ENCODE measurements around the gene KLHL17.

KLHL17 gene

DNA sequence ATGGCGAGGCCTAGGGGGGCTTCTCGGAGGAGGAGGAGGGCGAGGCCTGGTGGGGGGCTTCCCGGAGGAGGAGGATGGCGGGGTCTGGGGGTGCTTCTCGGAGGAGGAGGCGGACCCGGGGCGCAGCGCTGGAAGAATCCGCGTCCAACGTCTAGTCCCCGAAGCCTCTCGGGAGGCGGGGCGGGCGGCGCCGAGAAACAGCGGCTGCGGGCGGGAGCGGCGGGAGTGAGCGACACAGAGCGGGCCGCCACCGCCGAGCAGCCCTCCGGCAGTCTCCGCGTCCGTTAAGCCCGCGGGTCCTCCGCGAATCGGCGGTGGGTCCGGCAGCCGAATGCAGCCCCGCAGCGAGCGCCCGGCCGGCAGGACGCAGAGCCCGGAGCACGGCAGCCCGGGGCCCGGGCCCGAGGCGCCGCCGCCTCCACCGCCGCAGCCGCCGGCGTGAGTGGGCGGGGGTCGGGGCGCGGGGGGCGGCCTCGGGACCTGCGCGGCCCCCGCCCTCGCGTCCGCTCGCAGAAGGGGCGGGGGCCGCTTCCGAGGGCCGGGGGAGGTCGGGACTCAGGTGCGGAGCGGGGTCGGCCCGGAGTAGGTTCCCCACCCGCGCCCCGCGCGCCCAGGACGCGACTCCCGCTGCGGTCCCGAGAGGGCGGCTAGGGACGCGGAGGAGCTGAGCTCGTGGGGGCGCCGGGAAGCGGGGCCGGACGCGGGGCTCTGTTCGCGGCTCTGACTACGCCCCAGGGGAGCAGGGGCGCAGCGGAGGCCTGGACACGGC, at the start of gene KLHL17:
Gene KLHL17, plus strand, starts transcription at position 222 of the 769 bp plus-strand sequence. Its CDS starts 110 bp downstream, at position 332.
- H3K4me3 ChIP-seq (replicated peaks; ENCODE audit: low read depth, low read length): peak within 1 kb of the TSS; percentile 60
- TF ChIP-seq, protein P1, sequence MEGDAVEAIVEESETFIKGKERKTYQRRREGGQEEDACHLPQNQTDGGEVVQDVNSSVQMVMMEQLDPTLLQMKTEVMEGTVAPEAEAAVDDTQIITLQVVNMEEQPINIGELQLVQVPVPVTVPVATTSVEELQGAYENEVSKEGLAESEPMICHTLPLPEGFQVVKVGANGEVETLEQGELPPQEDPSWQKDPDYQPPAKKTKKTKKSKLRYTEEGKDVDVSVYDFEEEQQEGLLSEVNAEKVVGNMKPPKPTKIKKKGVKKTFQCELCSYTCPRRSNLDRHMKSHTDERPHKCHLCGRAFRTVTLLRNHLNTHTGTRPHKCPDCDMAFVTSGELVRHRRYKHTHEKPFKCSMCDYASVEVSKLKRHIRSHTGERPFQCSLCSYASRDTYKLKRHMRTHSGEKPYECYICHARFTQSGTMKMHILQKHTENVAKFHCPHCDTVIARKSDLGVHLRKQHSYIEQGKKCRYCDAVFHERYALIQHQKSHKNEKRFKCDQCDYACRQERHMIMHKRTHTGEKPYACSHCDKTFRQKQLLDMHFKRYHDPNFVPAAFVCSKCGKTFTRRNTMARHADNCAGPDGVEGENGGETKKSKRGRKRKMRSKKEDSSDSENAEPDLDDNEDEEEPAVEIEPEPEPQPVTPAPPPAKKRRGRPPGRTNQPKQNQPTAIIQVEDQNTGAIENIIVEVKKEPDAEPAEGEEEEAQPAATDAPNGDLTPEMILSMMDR (IDR thresholded peaks at IDR 0.05; ENCODE audit: low read depth, low read length, missing control alignments): no peak
- DNase-seq (ENCODE audit: extremely low read depth, low read depth): no peak

DNA sequence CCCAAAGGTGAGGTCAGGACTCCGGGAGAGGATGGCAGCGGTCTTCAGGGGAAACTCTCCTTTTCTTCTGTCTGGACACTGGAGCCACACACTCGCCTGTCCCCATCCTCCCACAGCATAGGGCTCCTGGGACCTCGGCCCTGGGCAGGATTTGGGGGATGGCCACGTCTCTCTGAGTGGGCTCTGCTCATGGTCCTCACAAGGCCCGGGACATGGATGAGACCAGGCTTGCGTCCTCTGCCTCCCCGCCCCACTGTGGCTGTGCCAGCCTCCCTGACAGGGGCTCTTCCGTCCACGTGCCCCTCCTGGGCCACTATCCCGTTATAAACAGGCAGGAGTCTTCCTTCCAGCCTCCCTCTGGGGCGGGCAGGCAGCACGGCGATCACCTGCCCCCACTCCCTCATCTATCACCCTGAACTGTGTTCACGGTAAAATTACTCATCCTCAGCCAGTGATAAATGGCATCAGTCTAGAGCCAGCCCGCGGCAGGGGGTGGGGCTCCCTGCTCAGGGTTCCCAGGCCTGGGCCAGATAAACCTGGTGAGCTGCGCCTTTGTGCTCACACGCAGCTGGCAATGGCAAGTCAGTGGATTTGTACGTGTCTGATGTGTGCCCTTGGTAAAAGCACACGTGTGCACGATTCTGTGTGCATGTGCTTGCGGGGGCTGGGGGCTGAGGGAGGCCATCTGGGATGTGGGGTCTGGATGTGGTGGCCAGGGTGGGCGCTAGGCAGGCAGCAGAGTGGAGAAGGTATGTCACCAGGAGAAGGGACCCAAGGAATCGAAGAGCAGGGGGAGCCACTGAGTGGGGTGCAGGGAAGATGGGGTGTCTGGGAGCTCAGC, 49.3 kb upstream of the KLHL17 start:
- no peak for DNase-seq (ENCODE audit: extremely low read depth, low read depth)
- no peak overlapping the region for H3K4me3 ChIP-seq (replicated peaks; ENCODE audit: low read depth, low read length)
- TF ChIP-seq, protein P1 (IDR thresholded peaks at IDR 0.05; ENCODE audit: low read depth, low read length, missing control alignments): no peak

DNA sequence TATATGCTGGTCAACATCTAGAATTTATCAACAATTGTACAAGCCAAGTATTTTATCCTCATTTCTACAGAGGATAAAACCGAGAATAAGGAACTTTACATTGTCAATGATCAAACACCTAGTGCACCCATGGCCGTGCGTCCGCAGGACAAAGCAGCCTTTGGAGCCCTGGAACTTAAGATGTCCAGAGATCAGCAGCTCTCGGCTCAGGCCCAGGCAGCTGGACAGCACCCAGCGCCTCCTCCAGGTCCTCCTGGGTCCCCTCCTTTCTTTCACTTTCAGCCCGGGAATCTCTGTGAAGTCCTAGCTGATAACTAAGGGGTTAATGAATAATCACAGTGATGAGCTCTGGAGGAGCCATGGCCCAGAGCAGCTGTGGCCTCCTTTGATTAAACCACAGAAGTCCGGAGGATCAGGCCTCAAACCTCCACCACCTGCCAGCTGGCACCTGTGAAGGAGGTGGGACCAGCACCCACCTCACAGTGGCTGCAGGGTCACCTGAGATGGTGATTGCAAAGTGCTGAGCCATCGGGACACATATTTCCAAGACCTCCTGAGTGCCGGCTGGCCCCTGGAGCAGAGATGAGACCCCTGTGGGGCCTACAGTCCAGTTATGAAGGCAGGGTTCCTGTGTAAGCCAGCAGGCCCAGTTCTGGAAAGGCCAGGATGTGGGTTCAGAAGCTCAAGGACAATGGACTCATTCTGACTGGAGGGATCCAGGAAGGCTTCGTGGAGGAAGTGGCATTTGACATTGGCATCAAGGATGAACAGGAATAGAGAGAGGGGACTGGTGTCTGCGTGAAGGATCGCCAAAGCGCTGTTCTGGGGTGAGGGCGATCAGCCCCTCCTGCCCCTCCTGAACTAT, 48.3 kb upstream of the KLHL17 start:
- H3K4me3 ChIP-seq (replicated peaks; ENCODE audit: low read depth, low read length): no peak overlapping the region
- TF ChIP-seq, protein P1 (IDR thresholded peaks at IDR 0.05; ENCODE audit: low read depth, low read length, missing control alignments): no peak
- no peak for DNase-seq (ENCODE audit: extremely low read depth, low read depth)

DNA sequence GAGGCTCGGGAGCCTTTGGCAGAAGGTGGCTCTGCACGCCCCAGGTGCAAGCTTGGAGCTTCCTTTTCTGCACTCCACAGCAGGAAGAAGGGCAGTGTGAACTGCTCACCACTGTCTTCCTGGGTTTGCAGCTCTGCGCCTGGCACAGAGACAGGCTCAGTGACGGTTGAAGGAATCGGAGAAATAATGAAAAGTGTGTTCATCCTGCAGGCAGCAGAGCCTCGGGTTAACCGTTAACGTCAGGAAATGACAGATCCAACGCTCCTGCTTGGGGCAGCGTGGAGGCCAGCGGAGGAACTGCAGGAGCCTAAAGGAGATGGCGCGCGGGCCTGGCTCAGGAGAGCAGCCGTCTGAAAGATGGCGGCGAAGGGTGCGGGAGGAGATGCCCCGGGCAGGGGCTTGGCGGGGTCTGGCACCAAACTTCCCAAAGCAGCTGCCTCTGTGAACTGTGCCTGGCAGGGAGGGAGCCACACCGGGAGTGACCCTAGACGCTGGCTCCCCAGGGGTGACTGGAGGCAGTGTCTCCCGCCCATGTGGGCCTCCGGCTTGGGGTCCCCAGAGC, 47.6 kb upstream of the KLHL17 start:
- H3K4me3 ChIP-seq (replicated peaks; ENCODE audit: low read depth, low read length): no peak overlapping the region
- TF ChIP-seq, protein P1 (IDR thresholded peaks at IDR 0.05; ENCODE audit: low read depth, low read length, missing control alignments): no peak
- no peak for DNase-seq (ENCODE audit: extremely low read depth, low read depth)

DNA sequence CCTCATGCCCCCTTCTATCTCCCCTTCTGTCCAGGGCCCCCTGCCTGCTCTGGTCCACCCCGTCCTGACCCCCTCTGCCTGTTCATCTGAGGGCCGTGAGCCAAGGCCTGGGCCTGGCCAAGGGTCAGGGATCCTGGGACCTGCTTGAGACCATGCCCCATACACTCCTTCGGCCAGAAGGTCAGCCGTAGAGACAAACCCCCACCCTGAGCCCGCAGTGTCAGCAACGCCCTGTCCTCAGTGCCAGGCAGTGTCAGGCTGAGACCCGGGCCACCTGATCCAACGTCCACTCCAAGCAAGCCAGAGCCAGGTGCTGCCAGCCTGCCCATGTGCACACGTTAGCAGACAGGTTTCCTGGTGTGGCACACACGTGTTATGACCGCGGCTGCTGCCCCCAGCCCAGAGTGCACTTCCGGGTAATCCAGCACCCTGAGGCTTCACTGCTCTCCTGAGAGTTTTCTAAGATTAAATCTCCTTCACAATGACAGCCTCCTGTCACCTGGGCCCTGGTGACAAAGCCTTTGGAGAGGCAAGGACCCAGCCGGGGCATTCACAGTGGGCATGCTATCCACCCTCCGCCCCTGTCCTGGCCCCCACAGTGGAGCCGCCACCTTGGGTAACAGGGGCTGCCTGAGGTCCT, 46.8 kb upstream of the KLHL17 start:
- H3K4me3 ChIP-seq (replicated peaks; ENCODE audit: low read depth, low read length): no peak overlapping the region
- DNase-seq (ENCODE audit: extremely low read depth, low read depth): no peak
- TF ChIP-seq, protein P1 (IDR thresholded peaks at IDR 0.05; ENCODE audit: low read depth, low read length, missing control alignments): no peak
